Limb (tissue), 2 donors: ENCODE data around the gene COX6A1.
"Not testable (repeated sequence)": the region's sequence is repeated elsewhere in the genome, so short reads cannot be mapped to it uniquely, and the experiment has no call there.

Experiments
- DNase-seq, 2 donors: peaks; one replicate each; pipeline ENCODE4 v3.0.0-alpha.2; 2016; ENCODE audit errors: extremely low spot score in 2 of 2

Gene COX6A1

DNA sequence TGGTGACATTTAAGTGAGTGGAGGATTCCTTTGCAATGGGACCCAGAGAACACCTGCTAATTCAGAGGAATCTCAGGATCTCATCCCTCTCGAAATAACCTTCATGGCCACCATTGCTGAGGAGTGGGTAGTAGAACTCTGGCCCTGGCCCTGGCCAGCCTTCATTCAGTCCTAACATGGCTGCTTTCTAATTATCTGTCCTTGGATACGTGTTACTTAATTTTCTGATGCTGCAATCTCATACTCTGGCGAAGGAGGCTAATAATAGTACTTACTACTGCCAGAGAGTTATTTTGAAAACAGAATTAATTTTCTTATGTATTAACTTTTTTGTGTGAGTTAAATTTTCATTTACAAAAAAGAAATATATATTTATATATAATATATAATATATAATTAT is 12.1 kb upstream of the COX6A1 start:
- no peak for DNase-seq

DNA sequence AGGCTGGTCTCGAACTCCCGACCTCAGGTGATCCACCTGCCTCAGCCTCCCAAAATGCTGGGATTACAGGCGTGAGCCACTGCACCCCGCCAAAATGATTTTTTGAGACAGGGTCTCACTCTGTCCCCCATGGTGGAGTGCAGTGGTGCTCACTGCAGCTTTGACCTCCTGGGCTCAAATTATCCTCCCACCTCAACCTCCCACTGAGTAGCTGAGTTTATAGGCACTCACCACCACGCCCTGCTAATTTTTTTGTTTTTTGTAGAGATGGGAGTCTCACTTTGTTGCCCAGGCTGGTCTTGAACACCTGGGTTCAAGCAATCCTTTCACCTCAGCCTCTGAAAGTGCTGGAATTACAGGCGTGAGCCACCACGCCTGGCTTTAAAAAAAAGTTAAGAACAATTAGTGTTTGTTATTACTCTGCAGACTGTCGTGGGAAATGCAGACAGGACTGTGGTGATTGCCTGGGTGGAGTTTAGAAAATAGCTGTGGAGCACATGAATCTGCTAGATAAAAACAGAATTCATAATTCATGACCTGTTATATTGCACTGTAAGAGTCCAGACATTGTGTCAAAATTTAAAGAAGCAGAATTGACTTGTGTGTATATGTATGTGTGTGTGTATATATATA is 9.2 kb upstream of the COX6A1 start:
- DNase-seq = no peak

GRCh38 chr12:120429368-120429767 is 8.5 kb upstream of the COX6A1 start:
- DNase-seq = no peak

DNA sequence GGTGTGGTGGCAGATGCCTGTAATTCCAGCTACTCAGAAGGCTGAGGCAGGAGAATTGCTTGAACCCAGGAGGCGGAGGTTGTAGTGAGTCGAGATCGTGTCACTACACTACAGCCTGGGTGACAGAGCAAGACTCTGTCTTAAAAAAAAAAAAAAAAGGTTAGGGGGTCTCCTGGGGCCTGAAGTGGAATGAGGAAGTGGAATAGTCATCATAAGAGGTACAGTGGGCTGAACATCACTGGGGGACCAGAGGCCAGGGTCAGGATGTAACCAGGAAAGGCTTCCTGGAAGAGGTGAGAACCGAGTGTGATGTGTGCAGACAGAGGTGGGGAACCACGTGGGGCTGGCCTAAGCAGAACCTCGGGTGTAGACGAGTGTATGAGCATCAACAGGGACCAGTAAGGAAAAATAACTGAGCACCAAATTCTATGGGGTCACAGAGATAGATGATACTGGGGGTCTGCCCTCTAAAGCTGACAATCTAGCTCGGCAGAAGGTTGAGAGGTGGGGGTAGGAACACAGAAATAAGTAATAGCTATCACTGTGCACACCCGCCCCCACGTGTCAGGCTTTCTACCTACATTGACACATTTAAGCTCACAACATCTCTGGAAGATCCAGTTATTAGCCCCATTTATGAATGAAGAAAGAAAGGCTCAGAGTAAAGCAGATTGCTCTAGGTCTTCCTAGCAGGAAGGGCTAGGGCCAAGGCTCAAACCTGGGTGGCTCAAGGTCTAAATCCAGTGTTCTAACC is 5.0 kb upstream of the COX6A1 start:
- DNase-seq = no peak

- no peak for DNase-seq
These were observed 734 bp downstream of the COX6A1 start for GRCh38 chr12:120438495-120439198.

DNA sequence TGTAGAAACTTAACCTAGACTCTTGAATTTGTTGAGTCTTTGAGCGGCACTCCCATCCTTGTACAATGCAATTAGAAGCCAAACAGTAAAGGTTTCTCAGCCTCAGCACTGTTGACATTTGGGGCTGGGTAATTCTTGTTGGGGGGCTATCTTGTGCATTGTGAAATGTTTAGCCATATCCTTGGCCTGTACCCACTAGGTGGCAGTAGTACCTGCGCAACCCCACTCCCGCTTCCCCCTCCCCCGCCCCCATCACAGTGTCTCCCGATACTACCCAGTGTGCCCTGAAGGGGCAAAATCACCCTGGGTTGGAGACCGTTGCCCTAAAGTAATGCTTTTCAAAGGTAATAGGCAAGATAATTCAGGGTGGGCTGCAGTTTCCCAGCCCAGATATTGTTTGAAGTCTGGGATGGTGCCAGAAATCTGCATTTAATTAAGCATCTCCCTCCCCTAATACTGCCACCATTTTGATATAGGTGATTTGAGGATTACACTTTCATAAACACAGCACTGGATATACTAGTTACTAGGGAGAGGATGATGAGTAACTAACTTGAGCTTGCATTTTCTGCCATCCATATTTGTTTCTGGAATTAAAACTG is 1.8 kb downstream of the COX6A1 start:
- peak in 1 of 2 donors; percentile 73 for DNase-seq

DNA sequence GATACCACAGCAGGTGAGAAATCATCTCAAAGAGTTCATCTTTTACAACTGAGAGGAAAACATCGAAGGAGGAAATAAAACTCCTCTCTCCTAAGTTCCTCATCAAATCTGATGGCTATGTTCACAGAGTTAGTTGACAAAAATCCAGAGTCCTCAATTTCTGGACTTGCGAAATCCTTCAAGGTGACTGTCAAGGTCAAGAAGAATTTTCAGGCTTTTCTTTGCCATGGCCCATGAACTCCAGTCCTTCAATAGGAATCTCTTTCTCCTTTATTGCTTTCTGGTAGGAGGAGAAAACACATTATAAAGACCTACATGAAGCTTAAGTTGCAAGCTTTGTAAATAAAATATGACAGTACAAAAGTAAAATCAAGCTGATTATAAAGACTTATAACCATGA is 6.8 kb downstream of the COX6A1 start:
- no peak for DNase-seq

- DNase-seq = peak; percentile 81 to 95
These were observed 8.3 kb downstream of the COX6A1 start, which contains the start of the genes GATC and TRIAP1 for GRCh38 chr12:120445911-120446843. Gene GATC, plus strand, starts transcription at chr12:120446444. Its CDS starts 37 bp downstream, at chr12:120446481. Gene TRIAP1, minus strand, starts transcription at chr12:120446384. Its CDS starts 12 bp downstream, at chr12:120446372.

DNA sequence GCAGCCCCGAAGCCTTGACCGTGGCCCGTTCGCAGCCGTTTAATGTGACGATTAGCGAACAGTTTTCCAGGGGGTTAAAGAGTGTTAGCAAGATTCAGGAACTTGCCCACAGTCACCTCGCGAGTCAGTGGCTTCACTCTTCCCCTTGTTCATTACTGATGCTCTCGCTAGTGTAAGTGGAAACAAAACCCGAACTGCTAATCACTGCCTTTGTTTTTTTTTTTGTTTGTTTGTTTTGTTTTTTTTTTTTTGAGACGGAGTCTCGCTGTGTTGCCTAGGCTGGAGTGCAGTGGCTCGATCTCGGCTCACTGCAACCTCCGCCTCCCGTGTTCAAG is 8.9 kb downstream of the COX6A1 start:
- DNase-seq = not testable (repeated sequence)

DNA sequence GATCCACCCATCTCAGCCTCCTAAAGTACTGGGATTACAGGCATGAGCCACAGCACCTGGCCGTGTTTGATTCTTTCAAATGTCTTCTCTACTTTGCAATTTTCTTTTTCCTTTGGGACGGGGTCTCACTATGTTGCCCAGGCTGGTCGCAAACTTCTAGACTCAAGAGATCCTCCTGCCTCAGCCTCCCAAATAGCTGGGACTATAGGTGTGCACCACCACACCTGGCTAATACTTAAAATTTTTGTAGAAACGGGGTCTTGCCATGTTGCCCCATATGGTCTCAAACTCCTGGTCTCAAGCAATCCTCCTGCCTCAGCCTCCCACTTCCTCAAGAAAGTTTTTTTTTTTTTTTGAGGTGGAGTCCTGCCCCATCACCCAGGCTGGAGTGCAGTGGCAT is 10.1 kb downstream of the COX6A1 start:
- no peak for DNase-seq

- not testable (repeated sequence) for DNase-seq
These were observed 14.6 kb downstream of the COX6A1 start for GRCh38 chr12:120452524-120452923.

DNA sequence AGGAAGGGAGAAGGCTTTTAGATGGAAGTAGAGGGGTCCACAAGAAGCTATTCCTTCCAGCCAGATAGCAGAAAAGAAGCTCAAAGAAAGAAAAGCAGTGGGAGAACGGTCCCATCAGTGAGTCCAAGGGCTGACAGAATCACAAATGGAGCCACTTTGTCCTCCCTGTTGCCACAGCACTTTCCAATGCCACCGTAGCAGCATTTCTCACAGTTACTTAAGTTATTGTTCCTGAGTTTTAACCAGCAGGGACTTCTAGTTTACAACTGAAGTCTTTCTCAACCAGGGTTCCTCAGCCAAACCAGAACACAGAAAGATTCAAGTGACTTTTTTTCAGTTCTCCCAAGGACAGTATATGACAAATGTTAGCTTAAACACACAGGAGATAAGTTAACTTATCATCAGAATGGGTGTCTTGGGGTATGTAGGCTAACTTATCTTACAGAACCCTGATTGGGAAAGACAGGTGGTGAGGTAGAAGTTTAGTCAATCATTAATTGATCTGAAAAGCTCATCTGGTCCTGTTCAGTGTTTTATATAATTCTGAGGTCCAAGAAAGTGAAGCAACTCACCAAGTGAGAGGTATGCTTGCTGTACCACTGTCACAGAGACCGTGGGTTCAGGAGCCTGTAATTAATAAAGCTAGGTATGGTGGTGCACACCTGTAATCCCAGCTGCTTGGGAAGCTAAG is 15.3 kb downstream of the COX6A1 start:
- DNase-seq = no peak

- DNase-seq = no peak
These were observed 16.1 kb downstream of the COX6A1 start for GRCh38 chr12:120453977-120454376.

GRCh38 chr12:120455302-120455701 is 17.4 kb downstream of the COX6A1 start:
- DNase-seq = no peak

GRCh38 chr12:120457133-120457532 is 19.2 kb downstream of the COX6A1 start:
- DNase-seq = no peak

DNA sequence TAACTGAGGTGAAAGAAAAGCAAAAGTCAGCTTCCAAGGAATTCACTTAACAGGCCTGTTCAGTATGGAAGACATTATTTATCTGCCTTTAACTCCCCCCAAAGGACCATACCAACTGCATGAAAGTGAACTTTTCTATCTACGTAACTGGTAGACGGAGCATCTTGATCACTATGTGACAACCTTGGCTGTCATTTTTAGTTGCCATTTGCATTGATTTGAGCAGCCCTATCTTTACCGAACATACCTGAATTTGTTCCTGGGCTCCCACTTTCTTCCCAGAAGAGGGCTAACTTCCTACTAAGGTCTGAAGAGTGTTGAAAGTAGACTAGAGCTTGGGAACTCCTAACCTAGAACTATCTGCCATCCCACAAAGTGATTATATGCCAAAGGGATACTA is 22.2 kb downstream of the COX6A1 start:
- DNase-seq = no peak

GRCh38 chr12:120462099-120462640 is 24.3 kb downstream of the COX6A1 start:
- DNase-seq = no peak

DNA sequence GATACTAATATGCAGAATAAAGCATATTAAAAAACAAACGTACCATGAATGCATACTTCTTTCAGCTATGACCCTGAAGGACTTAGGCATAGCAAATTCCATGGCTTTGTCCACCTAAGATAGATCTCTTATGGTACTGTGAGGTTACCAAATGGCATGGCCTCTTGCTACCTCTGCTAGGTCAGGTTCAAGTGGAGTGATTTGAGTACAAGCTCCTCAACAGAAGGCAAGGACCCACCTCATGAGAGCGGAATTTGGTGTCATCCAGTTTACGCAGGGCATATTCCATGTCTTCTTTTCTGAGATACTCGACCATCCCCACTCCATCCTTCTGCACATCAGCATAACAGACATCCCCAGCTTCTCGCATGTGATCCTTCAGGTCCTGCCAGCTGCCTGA is 25.8 kb downstream of the COX6A1 start:
- no peak for DNase-seq

- DNase-seq = no peak
These were observed 27.8 kb downstream of the COX6A1 start for GRCh38 chr12:120465756-120466155.
